Breast epithelium (tissue), 3 donors: Measurements from ENCODE around the gene DTYMK.

ENCODE experiments used
- CTCF ChIP-seq, 3 donors: fragments of 450-650 bp; IDR thresholded peaks; one replicate each; pipeline ENCODE4 v1.5.1; 2016 to 2017; ENCODE audit warnings: antibody characterized with exemption in 3 of 3, mild to moderate bottlenecking in 3 of 3, moderate library complexity in 3 of 3
- POLR2A ChIP-seq: fragments of 450-650 bp; IDR thresholded peaks from one replicate; pipeline ENCODE4 v1.6.1; 2016; ENCODE audit warnings: antibody characterized with exemption, mild to moderate bottlenecking, moderate library complexity

- no peak for TF ChIP-seq CTCF (IDR thresholded peaks at IDR 0.05)
- TF ChIP-seq POLR2A, result no peak
Measured at GRCh38 chr2:241728627-241729026, 42.0 kb upstream of the DTYMK start.
